ENCODE results near the gene TMEM186. TPM values are rescaled to one million over a fixed set of nuclear protein-coding genes. Genes with fewer than 3 reads are reported as not detected.
A peak's percentile ranks its signal among the peaks of the same experiment; 100 is the strongest.
"Not testable (repeated sequence)": the region's sequence is repeated elsewhere in the genome, so short reads cannot be mapped to it uniquely, and the experiment has no call there.

Gene TMEM186
- total RNA-seq, 1 donor from 2014 or later = 11.8 TPM

DNA sequence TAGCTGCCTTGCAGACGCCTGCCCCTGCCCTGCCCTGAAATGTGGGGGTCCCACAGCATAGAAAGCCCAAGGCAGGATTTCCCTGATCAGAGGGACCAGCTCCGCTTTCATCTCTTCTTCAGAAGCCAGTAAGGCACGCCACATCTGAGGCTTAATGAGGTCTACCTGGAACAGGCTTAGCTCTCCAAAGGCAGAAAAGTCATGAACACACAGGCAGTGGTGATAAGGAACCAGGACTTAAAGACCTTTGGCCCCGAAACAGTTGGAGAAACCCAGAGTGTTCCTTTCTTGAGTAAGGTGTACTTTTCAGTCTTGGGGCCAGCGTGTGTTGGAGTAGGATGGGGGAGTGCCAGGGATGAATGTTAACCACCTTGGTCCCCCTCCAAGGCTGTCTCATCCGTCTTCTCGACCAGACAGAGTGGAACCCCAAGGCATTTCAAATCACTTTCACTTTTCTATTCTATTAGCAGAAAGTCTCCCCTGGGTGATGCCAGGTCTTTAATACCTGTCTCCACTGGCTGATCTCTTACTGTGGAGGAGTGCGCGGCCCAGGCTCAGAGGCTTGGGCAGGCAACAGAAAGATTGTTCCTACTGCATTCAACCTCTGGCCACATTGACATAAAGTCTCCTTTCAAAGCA lies 43.9 kb downstream of the TMEM186 start:
- TF ChIP-seq, protein P1, sequence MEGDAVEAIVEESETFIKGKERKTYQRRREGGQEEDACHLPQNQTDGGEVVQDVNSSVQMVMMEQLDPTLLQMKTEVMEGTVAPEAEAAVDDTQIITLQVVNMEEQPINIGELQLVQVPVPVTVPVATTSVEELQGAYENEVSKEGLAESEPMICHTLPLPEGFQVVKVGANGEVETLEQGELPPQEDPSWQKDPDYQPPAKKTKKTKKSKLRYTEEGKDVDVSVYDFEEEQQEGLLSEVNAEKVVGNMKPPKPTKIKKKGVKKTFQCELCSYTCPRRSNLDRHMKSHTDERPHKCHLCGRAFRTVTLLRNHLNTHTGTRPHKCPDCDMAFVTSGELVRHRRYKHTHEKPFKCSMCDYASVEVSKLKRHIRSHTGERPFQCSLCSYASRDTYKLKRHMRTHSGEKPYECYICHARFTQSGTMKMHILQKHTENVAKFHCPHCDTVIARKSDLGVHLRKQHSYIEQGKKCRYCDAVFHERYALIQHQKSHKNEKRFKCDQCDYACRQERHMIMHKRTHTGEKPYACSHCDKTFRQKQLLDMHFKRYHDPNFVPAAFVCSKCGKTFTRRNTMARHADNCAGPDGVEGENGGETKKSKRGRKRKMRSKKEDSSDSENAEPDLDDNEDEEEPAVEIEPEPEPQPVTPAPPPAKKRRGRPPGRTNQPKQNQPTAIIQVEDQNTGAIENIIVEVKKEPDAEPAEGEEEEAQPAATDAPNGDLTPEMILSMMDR (conservative IDR thresholded peaks at IDR 0.05) = no peak
- no peak for DNase-seq (ENCODE audit: low read depth, low spot score)
- peak overlapping the region; percentile 62 for H3K27ac Mint-ChIP-seq (ENCODE audit: unreplicated experiment)
- no peaks in the 10 kb centered on the region for H3K4me1 Mint-ChIP-seq
- no peaks in the 10 kb centered on the region for H3K36me3 Mint-ChIP-seq (ENCODE audit: low read depth)
- H3K27me3 Mint-ChIP-seq (ENCODE audit: low read depth) = no peaks in the 10 kb centered on the region
- H3K4me3 Mint-ChIP-seq = no peak overlapping the region
- no peaks in the 10 kb centered on the region for H3K9me3 Mint-ChIP-seq

DNA sequence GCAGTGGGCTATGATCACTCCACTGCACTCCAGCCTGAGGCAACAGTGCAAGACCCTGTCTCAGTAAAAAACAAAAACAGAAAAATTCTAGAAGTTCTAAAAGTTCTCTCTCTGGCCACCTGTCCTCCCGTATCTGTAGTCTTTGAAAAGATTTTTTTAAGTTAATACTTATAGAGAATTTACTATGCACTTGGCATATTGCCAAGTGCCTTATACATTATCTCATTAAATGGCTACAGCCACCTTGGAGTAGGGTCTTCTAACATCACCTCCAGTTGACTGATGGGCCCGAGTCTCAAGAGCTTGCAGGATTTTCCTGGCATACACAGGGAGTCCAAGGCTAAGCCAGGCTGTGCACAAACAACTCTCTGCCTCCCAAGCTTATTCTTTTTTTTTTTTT lies 44.7 kb downstream of the TMEM186 start:
- Mint-ChIP-seq H3K36me3 (ENCODE audit: low read depth) (no peaks in the 10 kb centered on the region), H3K27ac (ENCODE audit: unreplicated experiment) (no peak overlapping the region), H3K4me1 (no peaks in the 10 kb centered on the region), H3K27me3 (ENCODE audit: low read depth) (no peaks in the 10 kb centered on the region), H3K4me3 (no peak overlapping the region), H3K9me3 (no peaks in the 10 kb centered on the region)
- TF ChIP-seq, protein P1 (conservative IDR thresholded peaks at IDR 0.05) = no peak
- no peak for DNase-seq (ENCODE audit: low read depth, low spot score)

DNA sequence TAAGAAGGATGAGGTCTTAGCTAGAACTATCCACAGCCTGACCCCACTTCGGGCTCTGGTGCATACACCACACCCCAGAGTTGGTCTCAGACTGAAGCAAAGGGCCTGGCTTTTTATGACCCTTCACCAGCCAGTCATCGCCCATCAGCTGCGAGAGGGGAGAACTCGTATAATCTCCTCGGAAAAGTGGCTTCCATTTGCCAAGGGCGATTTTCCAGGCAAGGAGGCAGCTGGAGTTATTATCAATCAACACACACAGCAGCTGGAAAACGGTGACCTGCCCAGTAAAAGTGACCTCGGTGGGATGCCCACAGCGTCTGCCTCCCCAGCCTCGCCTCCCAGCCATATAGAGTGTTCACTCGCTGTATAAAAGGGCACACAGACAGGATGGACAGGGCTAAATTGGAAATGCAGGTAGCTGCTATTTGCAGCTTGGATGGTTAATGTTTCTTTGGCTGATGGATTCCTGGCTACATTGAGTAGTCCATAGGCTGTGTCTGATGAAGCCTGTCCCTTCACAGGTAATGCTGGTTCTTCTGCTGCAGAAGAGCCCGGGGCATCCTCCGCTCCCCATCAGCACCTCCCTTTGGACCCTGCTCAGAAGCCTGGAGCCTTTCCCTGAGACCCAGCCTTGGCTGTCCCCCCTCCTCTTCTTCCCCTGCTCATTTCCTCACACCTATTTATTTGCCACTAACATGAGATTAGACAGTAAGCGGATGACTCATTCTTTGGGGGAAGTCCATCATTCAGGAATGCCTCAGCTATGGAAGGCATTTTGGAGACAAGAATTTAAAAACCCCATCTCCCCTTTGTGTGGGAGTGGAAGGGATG lies 45.7 kb downstream of the TMEM186 start:
- no peak overlapping the region for H3K4me3 Mint-ChIP-seq
- TF ChIP-seq, protein P1 (conservative IDR thresholded peaks at IDR 0.05) = no peak
- no peaks in the 10 kb centered on the region for H3K27me3 Mint-ChIP-seq (ENCODE audit: low read depth)
- DNase-seq (ENCODE audit: low read depth, low spot score) = no peak
- no peak overlapping the region for H3K27ac Mint-ChIP-seq (ENCODE audit: unreplicated experiment)
- H3K4me1 Mint-ChIP-seq = no peaks in the 10 kb centered on the region
- no peaks in the 10 kb centered on the region for H3K9me3 Mint-ChIP-seq
- peaks cover 4% of the 10 kb centered on the region for H3K36me3 Mint-ChIP-seq (ENCODE audit: low read depth)

DNA sequence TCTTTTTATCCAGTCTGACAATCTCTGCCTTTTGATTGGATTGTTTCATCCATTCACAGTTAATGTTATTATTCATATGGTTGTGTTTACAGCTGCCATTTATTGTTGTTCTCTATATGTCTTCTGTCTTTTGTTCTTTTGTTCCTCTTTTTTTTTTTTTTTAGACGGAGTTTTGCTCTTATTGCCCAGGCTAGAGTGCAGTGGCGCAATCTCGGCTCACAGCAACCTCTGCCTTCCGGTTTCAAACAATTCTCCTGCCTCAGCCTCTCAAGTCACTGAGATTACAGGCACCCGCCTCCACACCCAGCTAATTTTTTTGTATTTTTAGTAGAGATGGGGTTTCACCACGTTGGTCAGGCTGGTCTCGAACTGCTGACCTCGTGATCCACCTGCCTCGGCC lies 48.5 kb downstream of the TMEM186 start:
- not testable (repeated sequence) for H3K27ac Mint-ChIP-seq (ENCODE audit: unreplicated experiment); H3K4me3 Mint-ChIP-seq; H3K9me3 Mint-ChIP-seq; H3K27me3 Mint-ChIP-seq (ENCODE audit: low read depth); H3K4me1 Mint-ChIP-seq; H3K36me3 Mint-ChIP-seq (ENCODE audit: low read depth); DNase-seq (ENCODE audit: low read depth, low spot score)

Other genes with a start within 250 kb of the TMEM186 start
- gene TMEM114, start 207.1 kb downstream of the TMEM186 start, total RNA-seq = not detected in 2 replicates
- 52.0 and 57.0 TPM in 2 replicates for gene METTL22, start 175.9 kb downstream of the TMEM186 start, total RNA-seq
- gene ABAT, start 123.0 kb downstream of the TMEM186 start, total RNA-seq = 35.2 and 36.5 TPM in 2 replicates
- 20.8 and 21.5 TPM in 2 replicates for gene PMM2, start 200 bp upstream of the TMEM186 start, total RNA-seq
- 147 and 152 TPM in 2 replicates for gene CARHSP1, start 71.4 kb upstream of the TMEM186 start, total RNA-seq
- gene LITAFD, start 84.7 kb upstream of the TMEM186 start, total RNA-seq = not detected in 2 replicates
- 151 and 162 TPM in 2 replicates for gene USP7, start 166.3 kb upstream of the TMEM186 start, total RNA-seq

Data from neural crest cell (in vitro differentiated cells).